B cell (primary cell): ENCODE results near the gene CCR5AS.

Experiments
- EZH2 ChIP-seq: IDR thresholded peaks from 2 replicates; pipeline ENCODE4 v1.6.1; 2012; ENCODE audit warnings: borderline replicate concordance, low read depth, mild to moderate bottlenecking, moderate library complexity, low read length; ENCODE audit not compliant: insufficient read depth, poor library complexity, severe bottlenecking
- TF ChIP-seq, protein P1 (sequence below): fragments of 200-600 bp; IDR thresholded peaks from one replicate; pipeline ENCODE4 v1.8.0; 2022; ENCODE audit warnings: antibody characterized with exemption, mild to moderate bottlenecking

GRCh38 chr3:46353647-46354410 lies 53.0 kb downstream of the CCR5AS start, which contains the start of gene CCR2:
- TF ChIP-seq, protein P1, sequence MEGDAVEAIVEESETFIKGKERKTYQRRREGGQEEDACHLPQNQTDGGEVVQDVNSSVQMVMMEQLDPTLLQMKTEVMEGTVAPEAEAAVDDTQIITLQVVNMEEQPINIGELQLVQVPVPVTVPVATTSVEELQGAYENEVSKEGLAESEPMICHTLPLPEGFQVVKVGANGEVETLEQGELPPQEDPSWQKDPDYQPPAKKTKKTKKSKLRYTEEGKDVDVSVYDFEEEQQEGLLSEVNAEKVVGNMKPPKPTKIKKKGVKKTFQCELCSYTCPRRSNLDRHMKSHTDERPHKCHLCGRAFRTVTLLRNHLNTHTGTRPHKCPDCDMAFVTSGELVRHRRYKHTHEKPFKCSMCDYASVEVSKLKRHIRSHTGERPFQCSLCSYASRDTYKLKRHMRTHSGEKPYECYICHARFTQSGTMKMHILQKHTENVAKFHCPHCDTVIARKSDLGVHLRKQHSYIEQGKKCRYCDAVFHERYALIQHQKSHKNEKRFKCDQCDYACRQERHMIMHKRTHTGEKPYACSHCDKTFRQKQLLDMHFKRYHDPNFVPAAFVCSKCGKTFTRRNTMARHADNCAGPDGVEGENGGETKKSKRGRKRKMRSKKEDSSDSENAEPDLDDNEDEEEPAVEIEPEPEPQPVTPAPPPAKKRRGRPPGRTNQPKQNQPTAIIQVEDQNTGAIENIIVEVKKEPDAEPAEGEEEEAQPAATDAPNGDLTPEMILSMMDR = no peak
- no peak for TF ChIP-seq EZH2
